Measurements from ENCODE around the gene EVC2. TPM values are rescaled to one million over a fixed set of nuclear protein-coding genes. Genes with fewer than 3 reads are reported as not detected.

Gene EVC2
- total RNA-seq, 1 experiment from 2014 or later: 6.0 TPM

- Histone ChIP-seq H3K27ac (ENCODE audit: low read depth, low read length, poor library complexity, severe bottlenecking) (no peak overlapping the region), H3K4me1 (ENCODE audit: insufficient read depth, low read length, poor library complexity, severe bottlenecking) (no peaks in the 10 kb centered on the region), H3K27me3 (replicated peaks; ENCODE audit: insufficient read depth, low read depth, low read length, poor library complexity) (no peaks in the 10 kb centered on the region), H3K4me3 (ENCODE audit: low read depth, low read length, poor library complexity, severe bottlenecking) (no peak overlapping the region), H3K36me3 (ENCODE audit: insufficient read depth, low read length, poor library complexity, severe bottlenecking) (no peaks in the 10 kb centered on the region), H3K9me3 (ENCODE audit: low read depth, low read length, poor library complexity, severe bottlenecking) (no peaks in the 10 kb centered on the region)
- ChIA-PET POLR2A (ENCODE audit: low non-redundant PET) (interaction anchor here (0.6 kb wide), 1 partner anchor 1246 kb away, joined by 3 read pairs; no protein-coding TSS in a partner anchor), CTCF (no interaction called here)
- intact Hi-C loops (cut with micrococcal nuclease; ENCODE audit: unreplicated experiment): no loop called here
- DNase-seq (ENCODE audit: low spot score): no peak
- TF ChIP-seq EZH2 (IDR thresholded peaks at IDR 0.05; ENCODE audit: borderline replicate concordance, low read depth, low read length, poor library complexity, severe bottlenecking) (no peak), CTCF (conservative IDR thresholded peaks at IDR 0.05; ENCODE audit: low read depth, low read length) (no peak)
- BruUV-seq (replicated peaks): no TSS peak
Measured at GRCh38 chr4:5650040-5650439, 58.3 kb downstream of the EVC2 start.

DNA sequence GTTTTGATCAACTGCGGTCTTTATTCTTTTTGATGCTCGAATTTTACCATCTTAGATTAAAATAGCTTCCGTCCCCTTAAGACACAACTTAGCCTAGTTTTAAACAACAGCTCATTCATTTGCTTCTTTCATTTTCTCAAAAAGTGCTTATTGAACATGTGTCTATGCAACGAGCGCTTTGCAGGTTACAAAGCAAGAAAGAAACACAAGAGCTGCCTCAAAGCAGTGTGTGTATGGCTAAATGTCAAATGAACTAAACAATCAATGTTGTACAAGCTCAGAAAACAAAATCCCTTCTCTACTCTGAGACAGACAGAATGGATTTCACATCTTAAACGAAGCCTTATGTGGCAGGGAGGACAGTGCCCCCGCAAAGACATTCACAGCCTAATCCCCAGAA is 61.0 kb downstream of the EVC2 start:
- H3K27ac ChIP-seq (ENCODE audit: low read depth, low read length, poor library complexity, severe bottlenecking): no peak overlapping the region
- BruUV-seq (replicated peaks): no TSS peak
- CTCF ChIA-PET: no interaction called here
- DNase-seq (ENCODE audit: low spot score): no peak
- H3K27me3 ChIP-seq (replicated peaks; ENCODE audit: insufficient read depth, low read depth, low read length, poor library complexity): no peaks in the 10 kb centered on the region
- TF ChIP-seq CTCF (conservative IDR thresholded peaks at IDR 0.05; ENCODE audit: low read depth, low read length) (no peak), EZH2 (IDR thresholded peaks at IDR 0.05; ENCODE audit: borderline replicate concordance, low read depth, low read length, poor library complexity, severe bottlenecking) (no peak)
- POLR2A ChIA-PET (ENCODE audit: low non-redundant PET): no interaction called here
- intact Hi-C loops (cut with micrococcal nuclease; ENCODE audit: unreplicated experiment): no loop called here
- H3K9me3 ChIP-seq (ENCODE audit: low read depth, low read length, poor library complexity, severe bottlenecking): no peaks in the 10 kb centered on the region
- no peaks in the 10 kb centered on the region for H3K4me1 ChIP-seq (ENCODE audit: insufficient read depth, low read length, poor library complexity, severe bottlenecking)
- H3K36me3 ChIP-seq (ENCODE audit: insufficient read depth, low read length, poor library complexity, severe bottlenecking): no peaks in the 10 kb centered on the region
- H3K4me3 ChIP-seq (ENCODE audit: low read depth, low read length, poor library complexity, severe bottlenecking): no peak overlapping the region

DNA sequence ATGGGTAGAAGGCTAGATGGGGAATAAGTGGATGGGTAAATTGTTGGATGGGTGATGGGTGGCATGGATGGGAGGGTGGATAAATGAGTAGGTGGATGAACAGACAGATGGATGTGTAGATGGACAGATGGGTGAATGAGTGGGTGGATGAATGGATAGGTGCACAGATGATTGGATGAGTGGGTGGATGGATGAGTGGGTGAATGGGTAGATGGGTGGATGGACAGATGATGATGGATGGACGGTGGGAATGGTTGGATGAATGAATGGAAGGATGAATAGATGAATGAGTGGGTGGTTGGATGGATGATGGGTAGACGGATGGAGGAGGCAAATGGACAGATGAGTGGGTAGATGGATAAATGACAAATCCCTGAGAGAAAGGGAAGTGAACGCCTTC is 68.3 kb downstream of the EVC2 start:
- no peak for DNase-seq (ENCODE audit: low spot score)
- H3K36me3 ChIP-seq (ENCODE audit: insufficient read depth, low read length, poor library complexity, severe bottlenecking): peaks cover 3% of the 10 kb centered on the region
- no peaks in the 10 kb centered on the region for H3K27me3 ChIP-seq (replicated peaks; ENCODE audit: insufficient read depth, low read depth, low read length, poor library complexity)
- ChIA-PET CTCF (no interaction called here), POLR2A (ENCODE audit: low non-redundant PET) (no interaction called here)
- intact Hi-C loops (cut with micrococcal nuclease; ENCODE audit: unreplicated experiment): no loop called here
- TF ChIP-seq CTCF (conservative IDR thresholded peaks at IDR 0.05; ENCODE audit: low read depth, low read length): no peak
- TF ChIP-seq EZH2 (IDR thresholded peaks at IDR 0.05; ENCODE audit: borderline replicate concordance, low read depth, low read length, poor library complexity, severe bottlenecking): no peak
- no peaks in the 10 kb centered on the region for H3K4me1 ChIP-seq (ENCODE audit: insufficient read depth, low read length, poor library complexity, severe bottlenecking)
- no peak overlapping the region for H3K4me3 ChIP-seq (ENCODE audit: low read depth, low read length, poor library complexity, severe bottlenecking)
- no peaks in the 10 kb centered on the region for H3K9me3 ChIP-seq (ENCODE audit: low read depth, low read length, poor library complexity, severe bottlenecking)
- no peak overlapping the region for H3K27ac ChIP-seq (ENCODE audit: low read depth, low read length, poor library complexity, severe bottlenecking)
- BruUV-seq (replicated peaks): no TSS peak
